GM23338 (cell line): ENCODE data around the gene NSMCE1. TPM values are rescaled to one million over a fixed set of nuclear protein-coding genes. Genes with fewer than 3 reads are reported as not detected.

Source experiments
- ATAC-seq: fragments of 200-7000 bp; cut with Tn5 transposase; 3 replicates; pipeline ENCODE4 v1.9.1; 2020
- DNase-seq: peaks from one replicate; pipeline ENCODE4 v3.0.0-alpha.2; 2015; ENCODE audit warnings: low spot score
- H2AFZ ChIP-seq: fragments of 200-600 bp; sonication (generic); 2 replicates; pipeline ENCODE4 v1.8.0; 2016; ENCODE audit warnings: antibody characterized with exemption, mild to moderate bottlenecking, moderate library complexity
- H3F3A ChIP-seq: fragments of 200-600 bp; sonication (generic); replicated peaks from 2 replicates; pipeline ENCODE4 v1.8.0; 2017; ENCODE audit warnings: antibody characterized with exemption, mixed run types, low read depth
- H3K27ac ChIP-seq: fragments of 200-600 bp; sonication (generic); 2 replicates; pipeline ENCODE4 v1.6.1; 2016; ENCODE audit warnings: low read depth
- H3K27me3 ChIP-seq: fragments of 200-600 bp; sonication (generic); 2 replicates; pipeline ENCODE4 v1.8.0; 2016; ENCODE audit warnings: mild to moderate bottlenecking, mixed run types, moderate library complexity; ENCODE audit not compliant: insufficient read depth
- H3K36me3 ChIP-seq: fragments of 200-600 bp; sonication (generic); 2 replicates; pipeline ENCODE4 v1.8.0; 2016; ENCODE audit warnings: mild to moderate bottlenecking; ENCODE audit not compliant: insufficient read depth
- H3K4me1 ChIP-seq: fragments of 200-600 bp; sonication (generic); 2 replicates; pipeline ENCODE4 v1.8.0; 2016; ENCODE audit warnings: mild to moderate bottlenecking, moderate library complexity; ENCODE audit not compliant: insufficient read depth
- H3K4me2 ChIP-seq: fragments of 200-600 bp; sonication (generic); 2 replicates; pipeline ENCODE4 v1.7.1; 2017; ENCODE audit warnings: mixed run types
- H3K4me3 ChIP-seq: fragments of 200-600 bp; sonication (generic); 2 replicates; pipeline ENCODE4 v1.6.1; 2016; ENCODE audit warnings: mixed run types
- H3K79me2 ChIP-seq: fragments of 200-600 bp; sonication (generic); replicated peaks from 2 replicates; pipeline ENCODE4 v1.8.0; 2017; ENCODE audit warnings: mild to moderate bottlenecking; ENCODE audit not compliant: insufficient read depth
- H3K9me2 ChIP-seq: fragments of 200-600 bp; sonication (generic); 2 replicates; pipeline ENCODE4 v1.8.0; 2017; ENCODE audit not compliant: insufficient read depth
- H4K20me1 ChIP-seq: fragments of 200-600 bp; sonication (generic); replicated peaks from 2 replicates; pipeline ENCODE4 v1.8.0; 2017; ENCODE audit warnings: mild to moderate bottlenecking; ENCODE audit not compliant: insufficient read depth
- H3K27ac Mint-ChIP-seq: 2 replicates; pipeline ENCODE4 v1.8.0; 2020; ENCODE audit warnings: inconsistent platforms, mild to moderate bottlenecking, moderate library complexity, mixed read lengths
- H3K27me3 Mint-ChIP-seq: 3 replicates; pipeline ENCODE4 v1.8.0; 2022; ENCODE audit warnings: low read depth, mild to moderate bottlenecking, moderate library complexity, mixed read lengths, inconsistent platforms; ENCODE audit not compliant: insufficient read depth, poor library complexity
- H3K36me3 Mint-ChIP-seq: 3 replicates; pipeline ENCODE4 v1.8.0; 2021; ENCODE audit warnings: low read depth, mild to moderate bottlenecking, inconsistent platforms, moderate library complexity, mixed read lengths
- H3K4me1 Mint-ChIP-seq: 3 replicates; pipeline ENCODE4 v1.8.0; 2020; ENCODE audit warnings: mild to moderate bottlenecking, inconsistent platforms, mixed read lengths
- H3K4me3 Mint-ChIP-seq: 3 replicates; pipeline ENCODE4 v1.8.0; 2021; ENCODE audit warnings: moderate library complexity, mild to moderate bottlenecking, inconsistent platforms, mixed read lengths
- H3K9me3 Mint-ChIP-seq: 3 replicates; pipeline ENCODE4 v1.8.0; 2020; ENCODE audit warnings: moderate library complexity, mild to moderate bottlenecking, inconsistent platforms, mixed read lengths
- CREB1 ChIP-seq: fragments of 250-450 bp; sonication (Bioruptor Pico); IDR thresholded peaks from 2 replicates; pipeline ENCODE4 v1.5.0; 2020; ENCODE audit warnings: low read depth, mild to moderate bottlenecking, moderate library complexity
- EZH2 ChIP-seq: fragments of 200-600 bp; sonication (generic); IDR thresholded peaks from one replicate; pipeline ENCODE4 v1.8.0; 2017; ENCODE audit warnings: antibody characterized with exemption, mild to moderate bottlenecking, low read depth; ENCODE audit not compliant: unreplicated experiment
- polyA plus RNA-seq: library from polyadenylated mRNA; unstranded; fragments of >200 nt; fragmentation: Nextera tagmentation; extraction: Ambion mirVana; gene quantifications from 2 replicates; pipeline ENCODE4 v1.2.1, GENCODE V29; 2016
- total RNA-seq: library from RNA; depleted of rRNA; stranded (reverse); fragments of >200 nt; shearing (Covaris generic); gene quantifications from 2 replicates; pipeline ENCODE4 v1.2.3, GENCODE V29; 2014
- TF ChIP-seq, protein P1 (sequence below): fragments of 250-450 bp; sonication (Bioruptor Pico); IDR thresholded peaks from 2 replicates; pipeline ENCODE4 v1.5.0; 2020; ENCODE audit warnings: mild to moderate bottlenecking, moderate library complexity
- TF ChIP-seq, protein P2 (sequence below), 2 experiments: fragments of 200-600 bp in 1 of 2; sonication (generic) in 1 of 2; conservative IDR thresholded peaks; 2 replicates each; pipeline versions ENCODE4 v1.5.1 to v1.6.1; 2016 to 2017; ENCODE audit warnings: antibody characterized with exemption in 2 of 2, low read depth in 2 of 2, mild to moderate bottlenecking in 2 of 2, moderate library complexity in 1 of 2

The NSMCE1 gene
- total and polyA plus RNA-seq, 2 experiments from 2014 or later: 30.6 to 50.8 TPM

DNA sequence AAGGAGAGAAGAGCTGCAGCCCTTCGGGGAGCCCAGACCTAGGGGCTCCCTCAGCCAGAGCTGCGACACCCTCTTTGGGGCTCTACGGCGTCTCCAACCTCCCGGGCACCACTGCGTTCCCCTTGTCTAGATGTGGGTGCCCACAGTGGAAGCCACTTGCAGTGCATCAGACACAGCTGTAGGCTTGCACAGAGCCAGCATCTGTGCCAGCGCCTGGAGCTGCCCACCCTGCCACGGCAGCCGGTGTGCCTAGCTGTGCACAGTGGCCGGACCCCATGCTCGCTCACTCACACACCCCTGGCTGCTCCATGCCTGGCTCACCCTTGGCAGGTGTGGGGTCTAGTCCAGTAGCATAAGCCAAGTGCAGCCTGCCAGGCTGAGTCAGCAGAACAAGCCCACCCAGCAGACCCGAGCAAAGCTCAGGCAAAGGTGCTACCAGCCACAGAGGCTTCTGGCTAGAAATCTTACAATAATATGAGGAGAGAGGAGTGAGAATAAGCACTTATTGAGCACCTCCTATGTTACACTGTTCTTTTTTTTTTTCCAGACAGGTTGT, 78.2 kb downstream of the NSMCE1 start (continued):
- TF ChIP-seq, protein P1, sequence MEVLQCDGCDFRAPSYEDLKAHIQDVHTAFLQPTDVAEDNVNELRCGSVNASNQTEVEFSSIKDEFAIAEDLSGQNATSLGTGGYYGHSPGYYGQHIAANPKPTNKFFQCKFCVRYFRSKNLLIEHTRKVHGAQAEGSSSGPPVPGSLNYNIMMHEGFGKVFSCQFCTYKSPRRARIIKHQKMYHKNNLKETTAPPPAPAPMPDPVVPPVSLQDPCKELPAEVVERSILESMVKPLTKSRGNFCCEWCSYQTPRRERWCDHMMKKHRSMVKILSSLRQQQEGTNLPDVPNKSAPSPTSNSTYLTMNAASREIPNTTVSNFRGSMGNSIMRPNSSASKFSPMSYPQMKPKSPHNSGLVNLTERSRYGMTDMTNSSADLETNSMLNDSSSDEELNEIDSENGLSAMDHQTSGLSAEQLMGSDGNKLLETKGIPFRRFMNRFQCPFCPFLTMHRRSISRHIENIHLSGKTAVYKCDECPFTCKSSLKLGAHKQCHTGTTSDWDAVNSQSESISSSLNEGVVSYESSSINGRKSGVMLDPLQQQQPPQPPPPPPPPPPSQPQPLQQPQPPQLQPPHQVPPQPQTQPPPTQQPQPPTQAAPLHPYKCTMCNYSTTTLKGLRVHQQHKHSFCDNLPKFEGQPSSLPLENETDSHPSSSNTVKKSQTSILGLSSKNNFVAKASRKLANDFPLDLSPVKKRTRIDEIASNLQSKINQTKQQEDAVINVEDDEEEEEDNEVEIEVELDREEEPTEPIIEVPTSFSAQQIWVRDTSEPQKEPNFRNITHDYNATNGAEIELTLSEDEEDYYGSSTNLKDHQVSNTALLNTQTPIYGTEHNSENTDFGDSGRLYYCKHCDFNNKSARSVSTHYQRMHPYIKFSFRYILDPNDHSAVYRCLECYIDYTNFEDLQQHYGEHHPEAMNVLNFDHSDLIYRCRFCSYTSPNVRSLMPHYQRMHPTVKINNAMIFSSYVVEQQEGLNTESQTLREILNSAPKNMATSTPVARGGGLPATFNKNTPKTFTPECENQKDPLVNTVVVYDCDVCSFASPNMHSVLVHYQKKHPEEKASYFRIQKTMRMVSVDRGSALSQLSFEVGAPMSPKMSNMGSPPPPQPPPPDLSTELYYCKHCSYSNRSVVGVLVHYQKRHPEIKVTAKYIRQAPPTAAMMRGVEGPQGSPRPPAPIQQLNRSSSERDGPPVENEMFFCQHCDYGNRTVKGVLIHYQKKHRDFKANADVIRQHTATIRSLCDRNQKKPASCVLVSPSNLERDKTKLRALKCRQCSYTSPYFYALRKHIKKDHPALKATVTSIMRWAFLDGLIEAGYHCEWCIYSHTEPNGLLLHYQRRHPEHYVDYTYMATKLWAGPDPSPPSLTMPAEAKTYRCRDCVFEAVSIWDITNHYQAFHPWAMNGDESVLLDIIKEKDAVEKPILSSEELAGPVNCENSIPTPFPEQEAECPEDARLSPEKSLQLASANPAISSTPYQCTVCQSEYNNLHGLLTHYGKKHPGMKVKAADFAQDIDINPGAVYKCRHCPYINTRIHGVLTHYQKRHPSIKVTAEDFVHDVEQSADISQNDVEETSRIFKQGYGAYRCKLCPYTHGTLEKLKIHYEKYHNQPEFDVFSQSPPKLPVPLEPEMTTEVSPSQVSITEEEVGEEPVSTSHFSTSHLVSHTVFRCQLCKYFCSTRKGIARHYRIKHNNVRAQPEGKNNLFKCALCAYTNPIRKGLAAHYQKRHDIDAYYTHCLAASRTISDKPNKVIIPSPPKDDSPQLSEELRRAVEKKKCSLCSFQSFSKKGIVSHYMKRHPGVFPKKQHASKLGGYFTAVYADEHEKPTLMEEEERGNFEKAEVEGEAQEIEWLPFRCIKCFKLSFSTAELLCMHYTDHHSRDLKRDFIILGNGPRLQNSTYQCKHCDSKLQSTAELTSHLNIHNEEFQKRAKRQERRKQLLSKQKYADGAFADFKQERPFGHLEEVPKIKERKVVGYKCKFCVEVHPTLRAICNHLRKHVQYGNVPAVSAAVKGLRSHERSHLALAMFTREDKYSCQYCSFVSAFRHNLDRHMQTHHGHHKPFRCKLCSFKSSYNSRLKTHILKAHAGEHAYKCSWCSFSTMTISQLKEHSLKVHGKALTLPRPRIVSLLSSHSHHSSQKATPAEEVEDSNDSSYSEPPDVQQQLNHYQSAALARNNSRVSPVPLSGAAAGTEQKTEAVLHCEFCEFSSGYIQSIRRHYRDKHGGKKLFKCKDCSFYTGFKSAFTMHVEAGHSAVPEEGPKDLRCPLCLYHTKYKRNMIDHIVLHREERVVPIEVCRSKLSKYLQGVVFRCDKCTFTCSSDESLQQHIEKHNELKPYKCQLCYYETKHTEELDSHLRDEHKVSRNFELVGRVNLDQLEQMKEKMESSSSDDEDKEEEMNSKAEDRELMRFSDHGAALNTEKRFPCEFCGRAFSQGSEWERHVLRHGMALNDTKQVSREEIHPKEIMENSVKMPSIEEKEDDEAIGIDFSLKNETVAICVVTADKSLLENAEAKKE (CRISPR knock-in tag): no peak
- TF ChIP-seq CREB1 (CRISPR knock-in tag) (no peak), EZH2 (no peak)
- TF ChIP-seq, protein P2, sequence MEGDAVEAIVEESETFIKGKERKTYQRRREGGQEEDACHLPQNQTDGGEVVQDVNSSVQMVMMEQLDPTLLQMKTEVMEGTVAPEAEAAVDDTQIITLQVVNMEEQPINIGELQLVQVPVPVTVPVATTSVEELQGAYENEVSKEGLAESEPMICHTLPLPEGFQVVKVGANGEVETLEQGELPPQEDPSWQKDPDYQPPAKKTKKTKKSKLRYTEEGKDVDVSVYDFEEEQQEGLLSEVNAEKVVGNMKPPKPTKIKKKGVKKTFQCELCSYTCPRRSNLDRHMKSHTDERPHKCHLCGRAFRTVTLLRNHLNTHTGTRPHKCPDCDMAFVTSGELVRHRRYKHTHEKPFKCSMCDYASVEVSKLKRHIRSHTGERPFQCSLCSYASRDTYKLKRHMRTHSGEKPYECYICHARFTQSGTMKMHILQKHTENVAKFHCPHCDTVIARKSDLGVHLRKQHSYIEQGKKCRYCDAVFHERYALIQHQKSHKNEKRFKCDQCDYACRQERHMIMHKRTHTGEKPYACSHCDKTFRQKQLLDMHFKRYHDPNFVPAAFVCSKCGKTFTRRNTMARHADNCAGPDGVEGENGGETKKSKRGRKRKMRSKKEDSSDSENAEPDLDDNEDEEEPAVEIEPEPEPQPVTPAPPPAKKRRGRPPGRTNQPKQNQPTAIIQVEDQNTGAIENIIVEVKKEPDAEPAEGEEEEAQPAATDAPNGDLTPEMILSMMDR (conservative IDR thresholded peaks at IDR 0.05; ENCODE audit: low read depth in 2 of 2): no peak

DNA sequence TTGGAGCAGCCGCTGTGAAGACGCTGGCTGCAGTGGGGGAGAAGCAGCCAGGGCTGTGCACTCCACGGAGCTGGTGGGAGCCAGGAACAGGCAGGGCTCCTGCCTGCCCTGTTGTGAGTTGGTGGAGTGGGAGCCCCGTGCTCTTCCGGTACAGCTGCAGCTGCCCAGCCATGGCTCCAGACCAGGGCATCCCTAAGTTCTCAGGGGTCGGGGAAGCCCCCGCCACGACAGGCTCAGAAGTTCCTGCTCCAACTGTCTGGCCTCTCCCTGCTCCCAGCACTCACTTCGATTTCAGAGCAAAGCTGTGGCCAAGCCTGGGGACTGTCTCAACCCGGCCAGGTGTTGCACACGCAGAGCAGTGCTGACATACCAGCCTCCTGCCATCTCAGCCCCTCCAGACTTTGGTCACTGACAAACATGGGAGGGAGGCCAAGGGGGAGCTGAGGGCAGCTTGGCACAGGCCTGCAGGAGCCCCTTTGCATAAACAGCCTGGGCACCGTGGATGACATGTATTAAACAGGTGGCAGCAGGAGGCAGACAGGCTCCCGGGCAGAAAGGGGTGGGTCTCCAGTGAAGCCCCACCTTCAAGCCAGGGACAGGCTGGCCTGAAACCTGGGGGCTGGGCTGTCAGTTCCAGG, 79.1 kb downstream of the NSMCE1 start:
- Histone ChIP-seq H3K36me3 (no peaks in the 10 kb centered on the region), H2AFZ (no peak overlapping the region), H3K4me2 (no peak overlapping the region), H4K20me1 (no peaks in the 10 kb centered on the region), H3K4me3 (no peak overlapping the region), H3K27ac (no peak overlapping the region), H3K79me2 (no peaks in the 10 kb centered on the region), H3K4me1 (no peaks in the 10 kb centered on the region), H3F3A (no peaks in the 10 kb centered on the region), H3K9me2 (no peaks in the 10 kb centered on the region), H3K27me3 (no peaks in the 10 kb centered on the region)
- Mint-ChIP-seq H3K4me1 (no peaks in the 10 kb centered on the region), H3K27me3 (peaks cover 4% of the 10 kb centered on the region), H3K9me3 (peaks cover 17% of the 10 kb centered on the region; the same call in 2 of the 3 replicates), H3K36me3 (no peaks in the 10 kb centered on the region), H3K4me3 (no peak overlapping the region), H3K27ac (no peak overlapping the region)
- peak; percentile 81 for ATAC-seq
- peak; percentile 20 for DNase-seq
- TF ChIP-seq, protein P2 (conservative IDR thresholded peaks at IDR 0.05; ENCODE audit: low read depth in 2 of 2): no peak
